DND-41 (cell line): Measurements from ENCODE around the gene NPY4R2.
"Not testable (repeated sequence)": the region's sequence is repeated elsewhere in the genome, so short reads cannot be mapped to it uniquely, and the experiment has no call there.

Experiments
- CTCF ChIP-seq: IDR thresholded peaks from 2 replicates; pipeline ENCODE4 v1.5.1; 2012; ENCODE audit warnings: borderline replicate concordance, low read length, moderate library complexity, mild to moderate bottlenecking; ENCODE audit not compliant: poor library complexity, severe bottlenecking; ENCODE audit errors: extremely low read depth
- EZH2 ChIP-seq: IDR thresholded peaks from 3 replicates; pipeline ENCODE4 v1.6.1; 2012; ENCODE audit warnings: borderline replicate concordance, low read depth, mild to moderate bottlenecking, moderate library complexity, low read length, inconsistent platforms; ENCODE audit not compliant: severe bottlenecking

DNA sequence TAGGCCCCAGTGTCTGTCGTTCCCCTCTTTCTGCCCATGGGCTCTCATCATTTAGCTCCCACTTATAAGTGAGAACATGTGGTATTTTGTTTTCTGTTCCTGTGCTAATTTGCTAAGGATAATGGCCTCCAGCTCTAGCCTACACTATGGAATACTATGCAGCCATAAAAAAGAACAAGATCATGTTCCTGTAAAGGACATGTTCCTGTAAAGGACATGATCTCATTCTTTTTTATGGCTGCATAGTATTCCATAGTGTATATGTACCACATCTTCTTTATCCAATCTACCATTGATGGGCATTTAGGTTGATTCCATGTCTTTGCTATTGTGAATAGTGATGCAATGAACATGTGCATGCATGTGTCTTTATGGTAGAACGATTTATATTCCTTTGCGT, 19.2 kb downstream of the NPY4R2 start:
- not testable (repeated sequence) for TF ChIP-seq CTCF, EZH2
